HG03025 (cell line): ENCODE results near the gene LRRC73.
"Not testable (repeated sequence)": the region's sequence is repeated elsewhere in the genome, so short reads cannot be mapped to it uniquely, and the experiment has no call there.

Source experiments
- ATAC-seq: cut with Tn5 transposase; IDR thresholded peaks from one replicate; pipeline ENCODE4 v1.9.1; 2021; ENCODE audit warnings: mild to moderate bottlenecking, moderate library complexity; ENCODE audit not compliant: unreplicated experiment, low FRiP score

LRRC73 gene

GRCh38 chr6:43509984-43510826 is at the start of gene LRRC73:
TSS of gene LRRC73 (minus strand) at chr6:43510346. CDS start at chr6:43509785, 561 bp downstream.
- peak; percentile 67 for ATAC-seq

- ATAC-seq, result no peak
Measured at GRCh38 chr6:43559328-43559727, 49.2 kb upstream of the LRRC73 start.

- ATAC-seq, result not testable (repeated sequence)
Measured at GRCh38 chr6:43557620-43558019, 47.5 kb upstream of the LRRC73 start.

GRCh38 chr6:43547222-43547621 is 37.1 kb upstream of the LRRC73 start:
- ATAC-seq, result no peak

- ATAC-seq, result no peak
Measured at GRCh38 chr6:43544461-43544860, 34.3 kb upstream of the LRRC73 start.

GRCh38 chr6:43541774-43542471 is 31.8 kb upstream of the LRRC73 start:
- no peak for ATAC-seq

GRCh38 chr6:43540507-43540906 is 30.4 kb upstream of the LRRC73 start:
- no peak for ATAC-seq

- not testable (repeated sequence) for ATAC-seq
Measured at GRCh38 chr6:43539409-43539808, 29.3 kb upstream of the LRRC73 start.

GRCh38 chr6:43538986-43539385 is 28.8 kb upstream of the LRRC73 start:
- ATAC-seq, result not testable (repeated sequence)

GRCh38 chr6:43532201-43532600 is 22.1 kb upstream of the LRRC73 start:
- no peak for ATAC-seq

GRCh38 chr6:43524483-43524961 is 14.4 kb upstream of the LRRC73 start:
- no peak for ATAC-seq

GRCh38 chr6:43523284-43523683 is 13.1 kb upstream of the LRRC73 start:
- no peak for ATAC-seq

GRCh38 chr6:43522547-43523261 is 12.6 kb upstream of the LRRC73 start:
- ATAC-seq, result no peak

GRCh38 chr6:43521836-43522235 is 11.7 kb upstream of the LRRC73 start:
- no peak for ATAC-seq

GRCh38 chr6:43520097-43520496 is 10.0 kb upstream of the LRRC73 start:
- no peak for ATAC-seq

- ATAC-seq, result no peak
Measured at GRCh38 chr6:43517505-43518357, 7.6 kb upstream of the LRRC73 start.

- ATAC-seq, result peak; percentile 82
Measured at GRCh38 chr6:43516697-43517504, 6.8 kb upstream of the LRRC73 start, which contains the start of the genes POLR1C and YIPF3. TSS of gene POLR1C (plus strand) at chr6:43517089. CDS start at chr6:43517110, 21 bp downstream. TSS of gene YIPF3 (minus strand) at chr6:43516926. CDS start at chr6:43516807, 119 bp downstream.

- no peak for ATAC-seq
Measured at GRCh38 chr6:43516367-43516696, 6.2 kb upstream of the LRRC73 start.

GRCh38 chr6:43515808-43516207 is 5.7 kb upstream of the LRRC73 start:
- no peak for ATAC-seq
